ENCODE results near the gene PGC.

The PGC gene

GRCh38 chr6:41743406-41744235, 3.6 kb downstream of the PGC start:
- no peak overlapping the region for H3K27ac ChIP-seq (ENCODE audit: low read depth, low read length)
- H3K9me3 ChIP-seq (ENCODE audit: control insufficient read depth, insufficient read depth, low read length) = no peaks in the 10 kb centered on the region
- no peaks in the 10 kb centered on the region for H3K4me1 ChIP-seq (ENCODE audit: control insufficient read depth, insufficient read depth, low read length)
- H3K4me3 ChIP-seq (ENCODE audit: low read depth, low read length) = no peak overlapping the region
- no peaks in the 10 kb centered on the region for H3K27me3 ChIP-seq (ENCODE audit: control insufficient read depth, insufficient read depth, low read length)
- H3K36me3 ChIP-seq (ENCODE audit: control insufficient read depth, insufficient read depth, low read length) = no peaks in the 10 kb centered on the region
- H3K9ac ChIP-seq (ENCODE audit: low read depth, low read length) = no peak overlapping the region

- Histone ChIP-seq H3K4me3 (ENCODE audit: low read depth, low read length) (no peak overlapping the region), H3K27me3 (ENCODE audit: control insufficient read depth, insufficient read depth, low read length) (no peaks in the 10 kb centered on the region), H3K9me3 (ENCODE audit: control insufficient read depth, insufficient read depth, low read length) (no peaks in the 10 kb centered on the region), H3K9ac (ENCODE audit: low read depth, low read length) (no peak overlapping the region), H3K27ac (ENCODE audit: low read depth, low read length) (no peak overlapping the region), H3K36me3 (ENCODE audit: control insufficient read depth, insufficient read depth, low read length) (no peaks in the 10 kb centered on the region), H3K4me1 (ENCODE audit: control insufficient read depth, insufficient read depth, low read length) (no peaks in the 10 kb centered on the region)
Observed at GRCh38 chr6:41741625-41742490, 5.3 kb downstream of the PGC start.

- H3K4me3 ChIP-seq (ENCODE audit: low read depth, low read length) = no peak overlapping the region
- no peak overlapping the region for H3K9ac ChIP-seq (ENCODE audit: low read depth, low read length)
- no peaks in the 10 kb centered on the region for H3K9me3 ChIP-seq (ENCODE audit: control insufficient read depth, insufficient read depth, low read length)
- no peaks in the 10 kb centered on the region for H3K36me3 ChIP-seq (ENCODE audit: control insufficient read depth, insufficient read depth, low read length)
- H3K27me3 ChIP-seq (ENCODE audit: control insufficient read depth, insufficient read depth, low read length) = no peaks in the 10 kb centered on the region
- H3K4me1 ChIP-seq (ENCODE audit: control insufficient read depth, insufficient read depth, low read length) = peaks cover 5% of the 10 kb centered on the region
- H3K27ac ChIP-seq (ENCODE audit: low read depth, low read length) = no peak overlapping the region
Observed at GRCh38 chr6:41740366-41741162, 6.6 kb downstream of the PGC start.

- Histone ChIP-seq H3K4me1 (ENCODE audit: control insufficient read depth, insufficient read depth, low read length) (peaks cover 5% of the 10 kb centered on the region), H3K27ac (ENCODE audit: low read depth, low read length) (no peak overlapping the region), H3K9me3 (ENCODE audit: control insufficient read depth, insufficient read depth, low read length) (no peaks in the 10 kb centered on the region), H3K36me3 (ENCODE audit: control insufficient read depth, insufficient read depth, low read length) (no peaks in the 10 kb centered on the region), H3K4me3 (ENCODE audit: low read depth, low read length) (no peak overlapping the region), H3K27me3 (ENCODE audit: control insufficient read depth, insufficient read depth, low read length) (no peaks in the 10 kb centered on the region; the same call in 1 of the 2 replicates), H3K9ac (ENCODE audit: low read depth, low read length) (no peak overlapping the region)
Observed at GRCh38 chr6:41739041-41739440, 8.2 kb downstream of the PGC start.

- H3K27ac ChIP-seq (ENCODE audit: low read depth, low read length) = no peak overlapping the region
- H3K9me3 ChIP-seq (ENCODE audit: control insufficient read depth, insufficient read depth, low read length) = no peaks in the 10 kb centered on the region
- no peak overlapping the region for H3K9ac ChIP-seq (ENCODE audit: low read depth, low read length)
- H3K36me3 ChIP-seq (ENCODE audit: control insufficient read depth, insufficient read depth, low read length) = no peaks in the 10 kb centered on the region
- no peaks in the 10 kb centered on the region; the same call in 1 of the 2 replicates for H3K27me3 ChIP-seq (ENCODE audit: control insufficient read depth, insufficient read depth, low read length)
- peaks cover 15% of the 10 kb centered on the region for H3K4me1 ChIP-seq (ENCODE audit: control insufficient read depth, insufficient read depth, low read length)
- no peak overlapping the region for H3K4me3 ChIP-seq (ENCODE audit: low read depth, low read length)
Observed at GRCh38 chr6:41737591-41738130, 9.5 kb downstream of the PGC start.

- Histone ChIP-seq H3K27me3 (ENCODE audit: control insufficient read depth, insufficient read depth, low read length) (peaks cover 2% of the 10 kb centered on the region; the same call in 1 of the 2 replicates), H3K4me1 (ENCODE audit: control insufficient read depth, insufficient read depth, low read length) (peaks cover 18% of the 10 kb centered on the region), H3K36me3 (ENCODE audit: control insufficient read depth, insufficient read depth, low read length) (no peaks in the 10 kb centered on the region), H3K9ac (ENCODE audit: low read depth, low read length) (no peak overlapping the region), H3K4me3 (ENCODE audit: low read depth, low read length) (no peak overlapping the region), H3K27ac (ENCODE audit: low read depth, low read length) (no peak overlapping the region), H3K9me3 (ENCODE audit: control insufficient read depth, insufficient read depth, low read length) (no peaks in the 10 kb centered on the region)
Observed at GRCh38 chr6:41736800-41737555, 10.2 kb downstream of the PGC start.

GRCh38 chr6:41736186-41736733, 10.9 kb downstream of the PGC start:
- H3K9me3 ChIP-seq (ENCODE audit: control insufficient read depth, insufficient read depth, low read length) = no peaks in the 10 kb centered on the region
- H3K27me3 ChIP-seq (ENCODE audit: control insufficient read depth, insufficient read depth, low read length) = peaks cover 2% of the 10 kb centered on the region; the same call in 1 of the 2 replicates
- H3K27ac ChIP-seq (ENCODE audit: low read depth, low read length) = no peak overlapping the region
- H3K9ac ChIP-seq (ENCODE audit: low read depth, low read length) = no peak overlapping the region
- peak overlapping the region; percentile 52; the same call in 1 of the 2 replicates for H3K4me3 ChIP-seq (ENCODE audit: low read depth, low read length)
- peaks cover 18% of the 10 kb centered on the region for H3K4me1 ChIP-seq (ENCODE audit: control insufficient read depth, insufficient read depth, low read length)
- H3K36me3 ChIP-seq (ENCODE audit: control insufficient read depth, insufficient read depth, low read length) = no peaks in the 10 kb centered on the region

GRCh38 chr6:41735427-41736185, 11.6 kb downstream of the PGC start, which contains the start of gene TFEB:
Gene TFEB (minus strand): TSS chr6:41735608. CDS start chr6:41691213, 44,395 bp downstream.
- Histone ChIP-seq H3K4me3 (ENCODE audit: low read depth, low read length) (peak within 1 kb of the TSS; percentile 76), H3K27me3 (ENCODE audit: control insufficient read depth, insufficient read depth, low read length) (peaks cover 2% of the 10 kb centered on the region; the same call in 1 of the 2 replicates), H3K4me1 (ENCODE audit: control insufficient read depth, insufficient read depth, low read length) (peaks cover 24% of the 10 kb centered on the region), H3K9ac (ENCODE audit: low read depth, low read length) (no peak within 1 kb of the TSS), H3K9me3 (ENCODE audit: control insufficient read depth, insufficient read depth, low read length) (no peaks in the 10 kb centered on the region), H3K36me3 (ENCODE audit: control insufficient read depth, insufficient read depth, low read length) (no peaks in the 10 kb centered on the region), H3K27ac (ENCODE audit: low read depth, low read length) (no peak within 1 kb of the TSS)

- Histone ChIP-seq H3K27ac (ENCODE audit: low read depth, low read length) (no peak overlapping the region), H3K27me3 (ENCODE audit: control insufficient read depth, insufficient read depth, low read length) (peaks cover 2% of the 10 kb centered on the region; the same call in 1 of the 2 replicates), H3K9me3 (ENCODE audit: control insufficient read depth, insufficient read depth, low read length) (no peaks in the 10 kb centered on the region), H3K4me1 (ENCODE audit: control insufficient read depth, insufficient read depth, low read length) (peaks cover 31% of the 10 kb centered on the region), H3K9ac (ENCODE audit: low read depth, low read length) (no peak overlapping the region), H3K4me3 (ENCODE audit: low read depth, low read length) (peak overlapping the region; percentile 76), H3K36me3 (ENCODE audit: control insufficient read depth, insufficient read depth, low read length) (no peaks in the 10 kb centered on the region)
Observed at GRCh38 chr6:41734666-41735426, 12.4 kb downstream of the PGC start.

All from HUES48 (cell line).